GM23338 (cell line): ENCODE data around the gene NKX6-1. TPM values are rescaled to one million over a fixed set of nuclear protein-coding genes. Genes with fewer than 3 reads are reported as not detected.
A peak's percentile ranks its signal among the peaks of the same experiment; 100 is the strongest.

ENCODE experiments used
- ATAC-seq: fragments of 200-7000 bp; cut with Tn5 transposase; 3 replicates; pipeline ENCODE4 v1.9.1; 2020
- DNase-seq: peaks from one replicate; pipeline ENCODE4 v3.0.0-alpha.2; 2015; ENCODE audit warnings: low spot score
- H2AFZ ChIP-seq: fragments of 200-600 bp; sonication (generic); 2 replicates; pipeline ENCODE4 v1.8.0; 2016; ENCODE audit warnings: antibody characterized with exemption, mild to moderate bottlenecking, moderate library complexity
- H3F3A ChIP-seq: fragments of 200-600 bp; sonication (generic); replicated peaks from 2 replicates; pipeline ENCODE4 v1.8.0; 2017; ENCODE audit warnings: antibody characterized with exemption, mixed run types, low read depth
- H3K27ac ChIP-seq: fragments of 200-600 bp; sonication (generic); 2 replicates; pipeline ENCODE4 v1.6.1; 2016; ENCODE audit warnings: low read depth
- H3K27me3 ChIP-seq: fragments of 200-600 bp; sonication (generic); 2 replicates; pipeline ENCODE4 v1.8.0; 2016; ENCODE audit warnings: mild to moderate bottlenecking, mixed run types, moderate library complexity; ENCODE audit not compliant: insufficient read depth
- H3K36me3 ChIP-seq: fragments of 200-600 bp; sonication (generic); 2 replicates; pipeline ENCODE4 v1.8.0; 2016; ENCODE audit warnings: mild to moderate bottlenecking; ENCODE audit not compliant: insufficient read depth
- H3K4me1 ChIP-seq: fragments of 200-600 bp; sonication (generic); 2 replicates; pipeline ENCODE4 v1.8.0; 2016; ENCODE audit warnings: mild to moderate bottlenecking, moderate library complexity; ENCODE audit not compliant: insufficient read depth
- H3K4me2 ChIP-seq: fragments of 200-600 bp; sonication (generic); 2 replicates; pipeline ENCODE4 v1.7.1; 2017; ENCODE audit warnings: mixed run types
- H3K4me3 ChIP-seq: fragments of 200-600 bp; sonication (generic); 2 replicates; pipeline ENCODE4 v1.6.1; 2016; ENCODE audit warnings: mixed run types
- H3K79me2 ChIP-seq: fragments of 200-600 bp; sonication (generic); replicated peaks from 2 replicates; pipeline ENCODE4 v1.8.0; 2017; ENCODE audit warnings: mild to moderate bottlenecking; ENCODE audit not compliant: insufficient read depth
- H3K9me2 ChIP-seq: fragments of 200-600 bp; sonication (generic); 2 replicates; pipeline ENCODE4 v1.8.0; 2017; ENCODE audit not compliant: insufficient read depth
- H4K20me1 ChIP-seq: fragments of 200-600 bp; sonication (generic); replicated peaks from 2 replicates; pipeline ENCODE4 v1.8.0; 2017; ENCODE audit warnings: mild to moderate bottlenecking; ENCODE audit not compliant: insufficient read depth
- H3K27ac Mint-ChIP-seq: 2 replicates; pipeline ENCODE4 v1.8.0; 2020; ENCODE audit warnings: inconsistent platforms, mild to moderate bottlenecking, moderate library complexity, mixed read lengths
- H3K27me3 Mint-ChIP-seq: 3 replicates; pipeline ENCODE4 v1.8.0; 2022; ENCODE audit warnings: low read depth, mild to moderate bottlenecking, moderate library complexity, mixed read lengths, inconsistent platforms; ENCODE audit not compliant: insufficient read depth, poor library complexity
- H3K36me3 Mint-ChIP-seq: 3 replicates; pipeline ENCODE4 v1.8.0; 2021; ENCODE audit warnings: low read depth, mild to moderate bottlenecking, inconsistent platforms, moderate library complexity, mixed read lengths
- H3K4me1 Mint-ChIP-seq: 3 replicates; pipeline ENCODE4 v1.8.0; 2020; ENCODE audit warnings: mild to moderate bottlenecking, inconsistent platforms, mixed read lengths
- H3K4me3 Mint-ChIP-seq: 3 replicates; pipeline ENCODE4 v1.8.0; 2021; ENCODE audit warnings: moderate library complexity, mild to moderate bottlenecking, inconsistent platforms, mixed read lengths
- H3K9me3 Mint-ChIP-seq: 3 replicates; pipeline ENCODE4 v1.8.0; 2020; ENCODE audit warnings: moderate library complexity, mild to moderate bottlenecking, inconsistent platforms, mixed read lengths
- EZH2 ChIP-seq: fragments of 200-600 bp; sonication (generic); IDR thresholded peaks from one replicate; pipeline ENCODE4 v1.8.0; 2017; ENCODE audit warnings: antibody characterized with exemption, mild to moderate bottlenecking, low read depth; ENCODE audit not compliant: unreplicated experiment
- EZH2phosphoT487 ChIP-seq: fragments of 200-600 bp; sonication (generic); IDR thresholded peaks from one replicate; pipeline ENCODE4 v1.8.1; 2018; ENCODE audit warnings: antibody characterized with exemption; ENCODE audit not compliant: unreplicated experiment
- ZNF462 ChIP-seq: fragments of 250-450 bp; sonication (Bioruptor Pico); IDR thresholded peaks from 2 replicates; pipeline ENCODE4 v1.5.0; 2020; ENCODE audit warnings: mild to moderate bottlenecking, moderate library complexity
- polyA plus RNA-seq: library from polyadenylated mRNA; unstranded; fragments of >200 nt; fragmentation: Nextera tagmentation; extraction: Ambion mirVana; gene quantifications from 2 replicates; pipeline ENCODE4 v1.2.1, GENCODE V29; 2016
- total RNA-seq: library from RNA; depleted of rRNA; stranded (reverse); fragments of >200 nt; shearing (Covaris generic); gene quantifications from 2 replicates; pipeline ENCODE4 v1.2.3, GENCODE V29; 2014

Gene NKX6-1
- total and polyA plus RNA-seq, 2 experiments from 2014 or later = 0.07 TPM; not detected in 1

- H3K79me2 ChIP-seq = no peaks in the 10 kb centered on the region
- TF ChIP-seq EZH2phosphoT487 (no peak), EZH2 (peak; percentile 87)
- H3K27ac Mint-ChIP-seq = no peak overlapping the region
- no peaks in the 10 kb centered on the region; the same call in 2 of the 3 replicates for H3K36me3 Mint-ChIP-seq
- peaks cover 52% of the 10 kb centered on the region for H3K4me1 ChIP-seq
- H3K4me3 ChIP-seq = peak overlapping the region; percentile 86
- peak overlapping the region; percentile 59 for H3K4me3 Mint-ChIP-seq
- peak overlapping the region; percentile 96 for H3K4me2 ChIP-seq
- peak; percentile 49 for DNase-seq
- no peak overlapping the region for H2AFZ ChIP-seq
- H3K4me1 Mint-ChIP-seq = peaks cover 58% of the 10 kb centered on the region
- peaks cover 9% of the 10 kb centered on the region; the same call in 1 of the 2 replicates for H4K20me1 ChIP-seq
- peaks cover 3% of the 10 kb centered on the region; the same call in 2 of the 3 replicates for H3K9me3 Mint-ChIP-seq
- H3K27me3 Mint-ChIP-seq = peaks cover 98% of the 10 kb centered on the region
- no peak overlapping the region for H3K27ac ChIP-seq
- peaks cover 97% of the 10 kb centered on the region for H3K27me3 ChIP-seq
- no peaks in the 10 kb centered on the region for H3K36me3 ChIP-seq
- no peaks in the 10 kb centered on the region for H3K9me2 ChIP-seq
- peaks cover 7% of the 10 kb centered on the region; the same call in 1 of the 2 replicates for H3F3A ChIP-seq
- no peak for ATAC-seq
These were observed 3.8 kb downstream of the NKX6-1 start for GRCh38 chr4:84495118-84495793.

GRCh38 chr4:84494531-84494930 lies 4.6 kb downstream of the NKX6-1 start:
- H3K4me3 Mint-ChIP-seq = no peak overlapping the region
- H3K27ac Mint-ChIP-seq = no peak overlapping the region
- ATAC-seq = no peak
- no peak for DNase-seq
- H3K27ac ChIP-seq = no peak overlapping the region
- H2AFZ ChIP-seq = no peak overlapping the region
- H3K4me1 ChIP-seq = peaks cover 51% of the 10 kb centered on the region
- no peak overlapping the region for H3K4me2 ChIP-seq
- H4K20me1 ChIP-seq = peaks cover 5% of the 10 kb centered on the region; the same call in 1 of the 2 replicates
- H3K4me1 Mint-ChIP-seq = peaks cover 53% of the 10 kb centered on the region
- no peaks in the 10 kb centered on the region for H3K79me2 ChIP-seq
- peaks cover 5% of the 10 kb centered on the region; the same call in 1 of the 2 replicates for H3F3A ChIP-seq
- peaks cover 97% of the 10 kb centered on the region for H3K27me3 ChIP-seq
- peaks cover 98% of the 10 kb centered on the region for H3K27me3 Mint-ChIP-seq
- TF ChIP-seq EZH2 = peak; percentile 21
- TF ChIP-seq ZNF462 = no peak
- TF ChIP-seq EZH2phosphoT487 = peak; percentile 38
- no peaks in the 10 kb centered on the region for H3K36me3 ChIP-seq
- peaks cover 3% of the 10 kb centered on the region; the same call in 2 of the 3 replicates for H3K9me3 Mint-ChIP-seq
- no peaks in the 10 kb centered on the region for H3K36me3 Mint-ChIP-seq
- no peak overlapping the region for H3K4me3 ChIP-seq
- H3K9me2 ChIP-seq = no peaks in the 10 kb centered on the region
